Neutrophil (primary cell): Measurements from ENCODE around the gene ST7.

Experiments used
- H3K27ac ChIP-seq: fragments of 200-600 bp; sonication (generic); 2 replicates; pipeline ENCODE4 v1.5.1; 2016; ENCODE audit warnings: mild to moderate bottlenecking, moderate library complexity
- H3K27me3 ChIP-seq: fragments of 200-600 bp; sonication (generic); 2 replicates; pipeline ENCODE4 v1.6.0; 2016; ENCODE audit warnings: mild to moderate bottlenecking
- H3K36me3 ChIP-seq: fragments of 200-600 bp; sonication (generic); 2 replicates; pipeline ENCODE4 v1.5.1; 2017
- H3K4me1 ChIP-seq, 2 experiments: fragments of 200-600 bp in 1 of 2; sonication (generic) in 1 of 2; 1 replicate in 1 of 2; 2 replicates in 1 of 2; pipeline versions ENCODE4 v1.5.1 to v1.6.1; 2013 to 2016; ENCODE audit warnings: low read depth in 1 of 2, low read length in 1 of 2, mild to moderate bottlenecking in 1 of 2, moderate library complexity in 1 of 2; ENCODE audit not compliant: control insufficient read depth in 1 of 2, insufficient read depth in 1 of 2
- H3K4me3 ChIP-seq, 2 experiments: fragments of 200-600 bp in 1 of 2; sonication (generic) in 1 of 2; 1 replicate in 1 of 2; 2 replicates in 1 of 2; pipeline ENCODE4 v1.5.1; 2013 to 2016; ENCODE audit warnings: low read depth in 1 of 2, low read length in 1 of 2, mild to moderate bottlenecking in 1 of 2, moderate library complexity in 1 of 2
- H3K9me3 ChIP-seq: fragments of 200-600 bp; sonication (generic); 2 replicates; pipeline ENCODE4 v1.5.1; 2016
- TF ChIP-seq, protein P1 (sequence below): fragments of 200-600 bp; sonication (generic); IDR thresholded peaks from 2 replicates; pipeline ENCODE4 v1.5.1; 2016; ENCODE audit warnings: antibody characterized with exemption

The ST7 gene

GRCh38 chr7:117091721-117092120, 138.4 kb downstream of the ST7 start:
- no peak overlapping the region for H3K27ac ChIP-seq
- H3K9me3 ChIP-seq, result no peaks in the 10 kb centered on the region
- H3K4me1 ChIP-seq, result peaks cover 0 to 5% of the 10 kb centered on the region in 2 experiments
- TF ChIP-seq, protein P1, sequence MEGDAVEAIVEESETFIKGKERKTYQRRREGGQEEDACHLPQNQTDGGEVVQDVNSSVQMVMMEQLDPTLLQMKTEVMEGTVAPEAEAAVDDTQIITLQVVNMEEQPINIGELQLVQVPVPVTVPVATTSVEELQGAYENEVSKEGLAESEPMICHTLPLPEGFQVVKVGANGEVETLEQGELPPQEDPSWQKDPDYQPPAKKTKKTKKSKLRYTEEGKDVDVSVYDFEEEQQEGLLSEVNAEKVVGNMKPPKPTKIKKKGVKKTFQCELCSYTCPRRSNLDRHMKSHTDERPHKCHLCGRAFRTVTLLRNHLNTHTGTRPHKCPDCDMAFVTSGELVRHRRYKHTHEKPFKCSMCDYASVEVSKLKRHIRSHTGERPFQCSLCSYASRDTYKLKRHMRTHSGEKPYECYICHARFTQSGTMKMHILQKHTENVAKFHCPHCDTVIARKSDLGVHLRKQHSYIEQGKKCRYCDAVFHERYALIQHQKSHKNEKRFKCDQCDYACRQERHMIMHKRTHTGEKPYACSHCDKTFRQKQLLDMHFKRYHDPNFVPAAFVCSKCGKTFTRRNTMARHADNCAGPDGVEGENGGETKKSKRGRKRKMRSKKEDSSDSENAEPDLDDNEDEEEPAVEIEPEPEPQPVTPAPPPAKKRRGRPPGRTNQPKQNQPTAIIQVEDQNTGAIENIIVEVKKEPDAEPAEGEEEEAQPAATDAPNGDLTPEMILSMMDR, result no peak
- no peaks in the 10 kb centered on the region for H3K27me3 ChIP-seq
- no peaks in the 10 kb centered on the region for H3K36me3 ChIP-seq
- no peak overlapping the region for H3K4me3 ChIP-seq

GRCh38 chr7:117092785-117093184, 139.5 kb downstream of the ST7 start:
- Histone ChIP-seq H3K9me3 (no peaks in the 10 kb centered on the region), H3K27me3 (no peaks in the 10 kb centered on the region), H3K36me3 (no peaks in the 10 kb centered on the region), H3K4me3 (no peak overlapping the region), H3K27ac (no peak overlapping the region), H3K4me1 (peaks cover 0 to 5% of the 10 kb centered on the region in 2 experiments)
- TF ChIP-seq, protein P1, result no peak

- Histone ChIP-seq H3K4me1 (peaks cover 0 to 5% of the 10 kb centered on the region in 2 experiments), H3K36me3 (no peaks in the 10 kb centered on the region), H3K9me3 (no peaks in the 10 kb centered on the region), H3K4me3 (no peak overlapping the region), H3K27ac (no peak overlapping the region), H3K27me3 (no peaks in the 10 kb centered on the region)
- TF ChIP-seq, protein P1, result no peak
These were observed 141.2 kb downstream of the ST7 start for GRCh38 chr7:117094457-117094856.

DNA sequence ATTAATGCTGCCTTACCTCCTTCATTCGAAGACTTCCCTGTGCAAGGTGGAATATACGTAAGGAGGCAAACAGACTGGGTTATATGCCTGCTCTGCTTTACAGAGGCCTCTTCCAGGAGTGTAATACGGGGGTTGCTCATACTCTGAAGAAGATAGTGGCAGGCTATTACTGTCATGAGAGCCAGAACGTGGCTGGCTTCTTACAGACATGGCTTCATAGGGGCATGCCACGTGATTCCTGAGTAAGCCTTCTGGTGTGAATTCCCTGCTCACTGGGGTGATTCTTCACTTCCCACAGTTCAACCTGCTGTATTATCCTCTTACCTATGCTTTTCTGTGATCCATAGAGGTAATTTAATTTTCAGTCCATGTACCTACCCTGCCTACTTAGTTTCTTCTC, 141.8 kb downstream of the ST7 start:
- Histone ChIP-seq H3K27me3 (no peaks in the 10 kb centered on the region), H3K4me1 (peaks cover 0 to 5% of the 10 kb centered on the region in 2 experiments), H3K27ac (no peak overlapping the region), H3K4me3 (no peak overlapping the region), H3K36me3 (no peaks in the 10 kb centered on the region), H3K9me3 (no peaks in the 10 kb centered on the region)
- TF ChIP-seq, protein P1, result no peak

- Histone ChIP-seq H3K4me1 (peaks cover 0 to 5% of the 10 kb centered on the region in 2 experiments), H3K27me3 (no peaks in the 10 kb centered on the region), H3K9me3 (no peaks in the 10 kb centered on the region), H3K4me3 (no peak overlapping the region), H3K27ac (no peak overlapping the region), H3K36me3 (no peaks in the 10 kb centered on the region)
- TF ChIP-seq, protein P1, result no peak
These were observed 143.0 kb downstream of the ST7 start for GRCh38 chr7:117096330-117096729.

DNA sequence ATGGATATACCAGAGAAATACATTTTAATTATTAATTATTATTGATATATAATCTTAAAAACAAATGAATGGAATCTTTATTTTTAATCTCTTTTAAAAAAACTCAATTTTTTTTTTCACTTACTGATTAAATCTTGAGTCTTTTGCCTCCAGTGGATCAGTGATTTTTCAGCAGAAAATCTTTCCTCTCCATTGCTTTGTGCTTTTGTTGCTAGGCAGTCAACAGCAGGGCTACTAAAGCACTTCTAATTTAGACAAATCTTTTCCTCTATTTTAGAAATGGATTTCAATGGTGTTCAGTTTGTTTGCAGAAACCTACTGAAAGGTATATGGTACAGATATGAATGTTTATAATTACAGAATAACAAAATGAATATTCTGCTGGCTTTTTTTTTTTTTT, 143.6 kb downstream of the ST7 start:
- Histone ChIP-seq H3K4me3 (no peak overlapping the region), H3K27me3 (no peaks in the 10 kb centered on the region), H3K27ac (no peak overlapping the region), H3K4me1 (peaks cover 0 to under 1% of the 10 kb centered on the region in 2 experiments), H3K36me3 (no peaks in the 10 kb centered on the region), H3K9me3 (no peaks in the 10 kb centered on the region)
- TF ChIP-seq, protein P1, result no peak
